Subcutaneous adipose tissue (tissue), 4 donors: Measurements from ENCODE around the gene EHBP1. TPM values are rescaled to one million over a fixed set of nuclear protein-coding genes. Genes with fewer than 3 reads are reported as not detected.

Experiments used
- CTCF ChIP-seq: fragments of 450-650 bp; IDR thresholded peaks from one replicate; pipeline ENCODE4 v1.5.1; 2016; ENCODE audit warnings: low read depth, mild to moderate bottlenecking, control low read depth, antibody characterized with exemption, moderate library complexity
- total RNA-seq, 4 donors: library from RNA; depleted of rRNA; stranded (reverse); fragments of >200 nt; gene quantifications; one replicate each; pipeline ENCODE4 v1.1.0, GENCODE V29; 2016

EHBP1 gene
- total RNA-seq = 100 to 1,000 TPM in 2 of 4 donors, 10 to 100 TPM in 2; 77.5 to 145 (median 110) TPM

GRCh38 chr2:62705007-62705829 is at the start of gene EHBP1:
TSS of gene EHBP1 (plus strand) at chr2:62705713. CDS start at chr2:62707192, 1,479 bp downstream.
- TF ChIP-seq CTCF = no peak

- no peak for TF ChIP-seq CTCF
These were observed 47.7 kb upstream of the EHBP1 start for GRCh38 chr2:62657783-62658182.

GRCh38 chr2:62658891-62659290 is 46.6 kb upstream of the EHBP1 start:
- no peak for TF ChIP-seq CTCF

GRCh38 chr2:62660087-62660486 is 45.4 kb upstream of the EHBP1 start:
- no peak for TF ChIP-seq CTCF

- TF ChIP-seq CTCF = no peak
These were observed 44.8 kb upstream of the EHBP1 start for GRCh38 chr2:62660582-62661262.

GRCh38 chr2:62661263-62661635 is 44.3 kb upstream of the EHBP1 start:
- no peak for TF ChIP-seq CTCF

- TF ChIP-seq CTCF = no peak
These were observed 43.4 kb upstream of the EHBP1 start for GRCh38 chr2:62662131-62662530.
